NK-92 (cell line): ENCODE measurements around the gene ARL17B.
"Not testable (repeated sequence)": the region's sequence is repeated elsewhere in the genome, so short reads cannot be mapped to it uniquely, and the experiment has no call there.

Source experiments
- DNase-seq: peaks from one replicate; lab custom pipeline; 2025; ENCODE audit not compliant: unreplicated experiment; lab: John Stamatoyannopoulos, UW

The ARL17B gene

DNA sequence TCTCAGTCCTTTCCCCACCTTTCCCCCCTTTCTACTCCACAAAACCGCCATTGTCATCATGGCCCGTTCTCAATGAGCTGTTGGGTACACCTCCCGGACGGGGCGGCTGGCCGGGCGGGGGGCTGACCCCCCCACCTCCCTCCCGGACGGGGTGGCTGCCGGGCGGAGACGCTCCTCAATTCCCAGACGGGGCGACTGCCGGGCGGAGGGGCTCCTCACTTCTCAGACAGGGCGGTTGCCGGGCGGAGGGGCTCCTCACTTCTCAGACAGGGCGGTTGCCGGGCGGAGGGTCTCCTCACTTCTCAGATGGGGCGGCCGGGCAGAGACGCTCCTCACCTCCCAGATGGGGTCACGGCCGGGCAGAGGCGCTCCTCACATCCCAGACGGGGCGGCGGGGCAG lies 108.8 kb downstream of the ARL17B start:
- not testable (repeated sequence) for DNase-seq

GRCh38 chr17:46249153-46249552 lies 112.4 kb downstream of the ARL17B start:
- DNase-seq = not testable (repeated sequence)

- DNase-seq = not testable (repeated sequence)
Measured at GRCh38 chr17:46244949-46245768, 116.4 kb downstream of the ARL17B start.

DNA sequence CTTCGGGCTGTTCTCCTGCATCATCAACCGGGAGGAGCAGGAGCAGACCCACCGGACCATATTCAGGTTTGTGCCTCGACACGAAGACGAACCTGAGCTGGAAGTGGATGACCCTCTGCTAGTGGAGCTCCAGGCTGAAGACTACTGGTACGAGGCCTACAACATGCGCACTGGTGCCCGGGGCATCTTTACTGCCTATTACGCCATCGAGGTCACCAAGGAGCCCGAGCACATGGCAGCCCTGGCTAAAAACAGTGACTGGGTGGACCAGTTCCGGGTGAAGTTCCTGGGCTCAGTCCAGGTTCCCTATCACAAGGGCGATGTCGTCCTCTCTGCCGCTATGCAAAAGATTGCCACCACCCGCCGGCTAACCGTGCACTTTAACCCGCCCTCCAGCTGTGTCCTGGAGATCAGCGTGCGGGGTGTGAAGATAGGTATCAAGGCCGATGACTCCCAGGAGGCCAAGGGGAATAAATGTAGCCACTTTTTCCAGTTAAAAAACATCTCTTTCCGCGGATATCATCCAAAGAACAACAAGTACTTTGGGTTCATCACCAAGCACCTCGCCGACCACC lies 117.1 kb downstream of the ARL17B start:
- DNase-seq = not testable (repeated sequence)

GRCh38 chr17:46243928-46244327 lies 117.6 kb downstream of the ARL17B start:
- not testable (repeated sequence) for DNase-seq

- DNase-seq = not testable (repeated sequence)
Measured at GRCh38 chr17:46243505-46243904, 118.1 kb downstream of the ARL17B start.

- DNase-seq = not testable (repeated sequence)
Measured at GRCh38 chr17:46231359-46231758, 130.2 kb downstream of the ARL17B start.

- peak; percentile 62 for DNase-seq
Measured at GRCh38 chr17:46225274-46225794, 136.2 kb downstream of the ARL17B start.

- DNase-seq = not testable (repeated sequence)
Measured at GRCh38 chr17:46224864-46225263, 136.7 kb downstream of the ARL17B start.
